HL-60/S4 (cell line): Measurements from ENCODE around the gene ARSB.
"Not testable (repeated sequence)": the region's sequence is repeated elsewhere in the genome, so short reads cannot be mapped to it uniquely, and the experiment has no call there.

ENCODE experiments used
- in situ Hi-C: fragments of 300-500 bp; cut with MboI; formaldehyde crosslinking; loops from 2 replicates; pipeline ENCODE4 v1.14.3; 2022; ENCODE audit warnings: low sequenced_read_pairs

ARSB gene

GRCh38 chr5:78958672-78959445 lies 26.3 kb downstream of the ARSB start:
- in situ Hi-C loops = no loop called here

GRCh38 chr5:78956901-78957300 lies 28.2 kb downstream of the ARSB start:
- in situ Hi-C loops = no loop called here

GRCh38 chr5:78953092-78953800 lies 31.9 kb downstream of the ARSB start:
- in situ Hi-C loops = no loop called here

- in situ Hi-C loops = no loop called here
Measured at GRCh38 chr5:78930721-78931120, 54.4 kb downstream of the ARSB start.

GRCh38 chr5:78929833-78930232 lies 55.3 kb downstream of the ARSB start:
- in situ Hi-C loops = no loop called here

GRCh38 chr5:78927657-78928282 lies 57.3 kb downstream of the ARSB start:
- in situ Hi-C loops = no loop called here

GRCh38 chr5:78926252-78926651 lies 58.9 kb downstream of the ARSB start:
- in situ Hi-C loops = no loop called here

GRCh38 chr5:78925129-78925876 lies 59.8 kb downstream of the ARSB start:
- in situ Hi-C loops = no loop called here

GRCh38 chr5:78923622-78923970 lies 61.5 kb downstream of the ARSB start:
- in situ Hi-C loops = no loop called here

- in situ Hi-C loops = no loop called here
Measured at GRCh38 chr5:78922879-78923621, 62.1 kb downstream of the ARSB start.

- in situ Hi-C loops = no loop called here
Measured at GRCh38 chr5:78920604-78921003, 64.5 kb downstream of the ARSB start.

- in situ Hi-C loops = no loop called here
Measured at GRCh38 chr5:78919796-78920195, 65.3 kb downstream of the ARSB start.

- in situ Hi-C loops = no loop called here
Measured at GRCh38 chr5:78916044-78916443, 69.1 kb downstream of the ARSB start.

- in situ Hi-C loops = no loop called here
Measured at GRCh38 chr5:78915170-78915569, 69.9 kb downstream of the ARSB start.

- in situ Hi-C loops = no loop called here
Measured at GRCh38 chr5:78912811-78913210, 72.3 kb downstream of the ARSB start.

GRCh38 chr5:78912085-78912771 lies 72.9 kb downstream of the ARSB start:
- in situ Hi-C loops = no loop called here

- in situ Hi-C loops = not testable (repeated sequence)
Measured at GRCh38 chr5:78909224-78909983, 75.7 kb downstream of the ARSB start.

GRCh38 chr5:78908173-78909061 lies 76.7 kb downstream of the ARSB start:
- in situ Hi-C loops = no loop called here
